SK-N-SH (cell line): ENCODE results near the gene IL16.

ENCODE experiments used
- POLR2AphosphoS5 ChIP-seq: IDR thresholded peaks from 2 replicates; pipeline ENCODE4 v1.6.1; 2012; ENCODE audit warnings: low read depth, low read length
- TF ChIP-seq, protein P1 (sequence below): IDR thresholded peaks from 2 replicates; pipeline ENCODE4 v1.6.1; 2012; ENCODE audit warnings: mild to moderate bottlenecking, low read depth, low read length, moderate library complexity

DNA sequence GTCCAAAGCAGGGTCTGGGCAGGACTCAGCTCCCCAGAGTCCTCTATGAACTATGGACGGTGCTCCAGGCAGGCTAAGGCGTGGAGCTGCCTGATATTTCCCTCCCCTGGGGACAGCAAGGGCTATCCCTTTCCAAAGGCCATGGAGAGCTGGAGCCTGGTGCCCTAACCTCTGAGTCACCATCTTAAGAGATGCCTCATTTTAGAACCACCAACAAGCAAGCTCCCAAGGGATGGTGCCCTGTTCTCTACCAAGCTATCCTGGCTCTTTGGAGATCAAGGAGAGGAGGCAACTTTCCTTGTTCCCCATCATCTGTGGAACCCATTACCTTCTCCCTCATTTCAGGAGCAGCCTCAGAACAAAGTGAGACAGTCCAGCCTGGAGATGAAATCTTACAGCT, 111.6 kb downstream of the IL16 start:
- TF ChIP-seq POLR2AphosphoS5: no peak
- TF ChIP-seq, protein P1, sequence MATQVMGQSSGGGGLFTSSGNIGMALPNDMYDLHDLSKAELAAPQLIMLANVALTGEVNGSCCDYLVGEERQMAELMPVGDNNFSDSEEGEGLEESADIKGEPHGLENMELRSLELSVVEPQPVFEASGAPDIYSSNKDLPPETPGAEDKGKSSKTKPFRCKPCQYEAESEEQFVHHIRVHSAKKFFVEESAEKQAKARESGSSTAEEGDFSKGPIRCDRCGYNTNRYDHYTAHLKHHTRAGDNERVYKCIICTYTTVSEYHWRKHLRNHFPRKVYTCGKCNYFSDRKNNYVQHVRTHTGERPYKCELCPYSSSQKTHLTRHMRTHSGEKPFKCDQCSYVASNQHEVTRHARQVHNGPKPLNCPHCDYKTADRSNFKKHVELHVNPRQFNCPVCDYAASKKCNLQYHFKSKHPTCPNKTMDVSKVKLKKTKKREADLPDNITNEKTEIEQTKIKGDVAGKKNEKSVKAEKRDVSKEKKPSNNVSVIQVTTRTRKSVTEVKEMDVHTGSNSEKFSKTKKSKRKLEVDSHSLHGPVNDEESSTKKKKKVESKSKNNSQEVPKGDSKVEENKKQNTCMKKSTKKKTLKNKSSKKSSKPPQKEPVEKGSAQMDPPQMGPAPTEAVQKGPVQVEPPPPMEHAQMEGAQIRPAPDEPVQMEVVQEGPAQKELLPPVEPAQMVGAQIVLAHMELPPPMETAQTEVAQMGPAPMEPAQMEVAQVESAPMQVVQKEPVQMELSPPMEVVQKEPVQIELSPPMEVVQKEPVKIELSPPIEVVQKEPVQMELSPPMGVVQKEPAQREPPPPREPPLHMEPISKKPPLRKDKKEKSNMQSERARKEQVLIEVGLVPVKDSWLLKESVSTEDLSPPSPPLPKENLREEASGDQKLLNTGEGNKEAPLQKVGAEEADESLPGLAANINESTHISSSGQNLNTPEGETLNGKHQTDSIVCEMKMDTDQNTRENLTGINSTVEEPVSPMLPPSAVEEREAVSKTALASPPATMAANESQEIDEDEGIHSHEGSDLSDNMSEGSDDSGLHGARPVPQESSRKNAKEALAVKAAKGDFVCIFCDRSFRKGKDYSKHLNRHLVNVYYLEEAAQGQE: no peak
